H1 (cell line): ENCODE results near the gene SOAT2. TPM values are rescaled to one million over a fixed set of nuclear protein-coding genes. Genes with fewer than 3 reads are reported as not detected.

ENCODE experiments used
- CTCF ChIA-PET: fragments of 300-600 bp; sonication (Branson Sonifier 250); formaldehyde crosslinking; loops from one replicate; lab custom pipeline; 2021; ENCODE audit not compliant: partially characterized antibody; lab: Charles Lee
- POLR2A ChIA-PET: fragments of 300-600 bp; sonication (Branson Sonifier 250); formaldehyde crosslinking; loops from one replicate; lab custom pipeline; 2021; ENCODE audit warnings: inconsistent platforms; ENCODE audit not compliant: partially characterized antibody; lab: Charles Lee
- DNase-seq, 2 experiments: peaks; one replicate each; pipeline versions ENCODE4 v3.0.0 to v3.0.0-alpha.2; 2010 to 2022; ENCODE audit warnings: low spot score in 2 of 2, low read depth in 1 of 2, mixed read lengths in 1 of 2
- FAIRE-seq: peaks from 2 replicates; lab custom pipeline; 2011; peaks lifted over from hg19 to GRCh38; lab: Jason Lieb, UNC
- H2AFZ ChIP-seq: 2 replicates; pipeline ENCODE4 v1.8.1; 2012; ENCODE audit warnings: low read length, inconsistent platforms
- H2AK5ac ChIP-seq: 2 replicates; pipeline ENCODE4 v1.6.1; 2013; ENCODE audit warnings: low read depth, low read length
- H2BK120ac ChIP-seq: replicated peaks from 2 replicates; pipeline ENCODE3; 2013; ENCODE audit warnings: low read depth, low read length, inconsistent platforms
- H2BK12ac ChIP-seq: 2 replicates; pipeline ENCODE4 v1.6.1; 2013; ENCODE audit warnings: low read depth, low read length
- H2BK15ac ChIP-seq: 2 replicates; pipeline ENCODE4 v1.6.1; 2013; ENCODE audit warnings: low read length
- H2BK20ac ChIP-seq: 2 replicates; pipeline ENCODE4 v1.6.1; 2013; ENCODE audit warnings: low read length
- H2BK5ac ChIP-seq: 2 replicates; pipeline ENCODE4 v1.6.1; 2013; ENCODE audit warnings: low read depth, low read length
- H3K14ac ChIP-seq: 2 replicates; pipeline ENCODE4 v1.6.1; 2013; ENCODE audit warnings: inconsistent platforms; ENCODE audit not compliant: insufficient read length
- H3K18ac ChIP-seq: 2 replicates; pipeline ENCODE4 v1.6.1; 2013; ENCODE audit warnings: low read length; ENCODE audit errors: extremely low read depth
- H3K23ac ChIP-seq: 2 replicates; pipeline ENCODE4 v1.6.1; 2013; ENCODE audit warnings: inconsistent platforms; ENCODE audit not compliant: insufficient read length
- H3K23me2 ChIP-seq: 2 replicates; pipeline ENCODE4 v1.6.1; 2013; ENCODE audit warnings: low read depth, low read length
- H3K27ac ChIP-seq: 2 replicates; pipeline ENCODE4 v1.6.1; 2011; ENCODE audit warnings: low read depth, low read length, inconsistent platforms
- H3K27me3 ChIP-seq, 4 experiments: replicated peaks in 1 of 4; 1 replicate in 1 of 4; 2 replicates in 3 of 4; pipeline versions ENCODE4 v1.6.1 to v1.8.1; 2011 to 2013; ENCODE audit warnings: low read length in 3 of 4, mild to moderate bottlenecking in 3 of 4, inconsistent platforms in 2 of 4, mixed read lengths in 2 of 4, moderate library complexity in 1 of 4; ENCODE audit not compliant: control insufficient read depth in 3 of 4, insufficient read depth in 3 of 4; ENCODE audit errors: extremely low read depth in 1 of 4
- H3K36me3 ChIP-seq, 4 experiments: 2 replicates each; pipeline versions ENCODE4 v1.6.1 to v1.8.1; 2011 to 2013; ENCODE audit warnings: mild to moderate bottlenecking in 4 of 4, low read length in 3 of 4, moderate library complexity in 2 of 4, control low read depth in 1 of 4, inconsistent platforms in 1 of 4; ENCODE audit not compliant: insufficient read depth in 4 of 4, control insufficient read depth in 2 of 4
- H3K4ac ChIP-seq: replicated peaks from 2 replicates; pipeline ENCODE3; 2013; ENCODE audit warnings: low read length, low read depth, mixed read lengths, inconsistent platforms; ENCODE audit not compliant: insufficient read length
- H3K4me1 ChIP-seq, 4 experiments: replicated peaks in 1 of 4; 1 replicate in 1 of 4; 2 replicates in 3 of 4; pipeline versions ENCODE4 v1.6.1 to v1.8.1; 2011 to 2013; ENCODE audit warnings: low read length in 3 of 4, inconsistent platforms in 2 of 4, mixed read lengths in 1 of 4; ENCODE audit not compliant: insufficient read depth in 4 of 4, control insufficient read depth in 3 of 4
- H3K4me2 ChIP-seq, 2 experiments: 2 replicates each; pipeline versions ENCODE4 v1.6.1 to v1.8.1; 2011 to 2013; ENCODE audit warnings: low read depth in 2 of 2, low read length in 2 of 2, control low read depth in 1 of 2, inconsistent platforms in 1 of 2, mild to moderate bottlenecking in 1 of 2; ENCODE audit not compliant: insufficient read depth in 1 of 2
- H3K4me3 ChIP-seq, 4 experiments: fragments of 200-600, 300-600 bp in 1 of 4; sonication (generic), shearing (Covaris generic), sonication (Bioruptor Twin) in 1 of 4; 2 replicates each; pipeline versions ENCODE4 v1.5.1 to v1.8.1; 2011 to 2016; ENCODE audit warnings: low read length in 4 of 4, low read depth in 3 of 4, control low read depth in 2 of 4, inconsistent platforms in 2 of 4, mild to moderate bottlenecking in 2 of 4, mixed read lengths in 1 of 4, moderate library complexity in 1 of 4; ENCODE audit not compliant: insufficient read depth in 2 of 4; ENCODE audit errors: extremely low read depth in 1 of 4
- H3K56ac ChIP-seq: replicated peaks from 2 replicates; pipeline ENCODE3; 2013; ENCODE audit warnings: low read depth, mild to moderate bottlenecking, mixed read lengths, low read length, inconsistent platforms; ENCODE audit not compliant: insufficient read length
- H3K79me1 ChIP-seq: 2 replicates; pipeline ENCODE4 v1.6.1; 2013; ENCODE audit warnings: low read depth, low read length, control low read depth
- H3K79me2 ChIP-seq, 2 experiments: 2 replicates each; pipeline versions ENCODE4 v1.6.1 to v1.8.1; 2012 to 2013; ENCODE audit warnings: low read length in 2 of 2, mild to moderate bottlenecking in 2 of 2, inconsistent platforms in 1 of 2; ENCODE audit not compliant: insufficient read depth in 2 of 2, control insufficient read depth in 1 of 2
- H3K9ac ChIP-seq, 4 experiments: replicated peaks in 1 of 4; 1 replicate in 1 of 4; 2 replicates in 3 of 4; pipeline versions ENCODE4 v1.6.1 to v1.8.1; 2011 to 2013; ENCODE audit warnings: low read depth in 3 of 4, low read length in 3 of 4, control low read depth in 2 of 4, mild to moderate bottlenecking in 2 of 4, moderate library complexity in 2 of 4, inconsistent platforms in 1 of 4; ENCODE audit errors: extremely low read depth in 1 of 4
- H3K9me3 ChIP-seq, 2 experiments: 2 replicates each; pipeline versions ENCODE4 v1.6.1 to v1.8.1; 2012 to 2013; ENCODE audit warnings: mild to moderate bottlenecking in 2 of 2, moderate library complexity in 2 of 2, control low read depth in 1 of 2, inconsistent platforms in 1 of 2, low read depth in 1 of 2, low read length in 1 of 2, mixed read lengths in 1 of 2; ENCODE audit not compliant: insufficient read depth in 2 of 2
- H4K20me1 ChIP-seq, 2 experiments: replicated peaks in 1 of 2; 2 replicates each; pipeline versions ENCODE3 to v1.8.1; 2011 to 2013; ENCODE audit warnings: inconsistent platforms in 2 of 2, low read length in 2 of 2, mild to moderate bottlenecking in 1 of 2; ENCODE audit not compliant: insufficient read depth in 2 of 2, control insufficient read depth in 1 of 2
- H4K5ac ChIP-seq: 2 replicates; pipeline ENCODE4 v1.6.1; 2013; ENCODE audit warnings: low read length, low read depth, mixed read lengths, inconsistent platforms; ENCODE audit not compliant: insufficient read length
- H4K8ac ChIP-seq: 2 replicates; pipeline ENCODE4 v1.8.0; 2013; ENCODE audit warnings: mild to moderate bottlenecking, moderate library complexity, low read length, inconsistent platforms; ENCODE audit not compliant: insufficient read depth; ENCODE audit errors: extremely low read depth
- H4K91ac ChIP-seq: replicated peaks from 2 replicates; pipeline ENCODE3; 2013; ENCODE audit warnings: low read length, mixed read lengths, inconsistent platforms; ENCODE audit not compliant: insufficient read length
- SP2 ChIP-seq: IDR thresholded peaks from 2 replicates; pipeline ENCODE4 v1.6.1; 2012; ENCODE audit warnings: mild to moderate bottlenecking, low read length, inconsistent platforms
- TAF7 ChIP-seq: optimal IDR thresholded peaks from 2 replicates; pipeline ENCODE3; 2011; ENCODE audit warnings: low read depth, mild to moderate bottlenecking, inconsistent platforms, low read length, moderate library complexity, borderline replicate concordance
- WGBS, 2 experiments: shearing (Covaris generic) in 1 of 2; methylation state at CpG; one replicate each; pipeline versions ENCODE4 v1.1.6 to v1.1.7; 2013 to 2015; ENCODE audit warnings: low lambda C conversion rate in 2 of 2, mixed read lengths in 2 of 2, inconsistent platforms in 1 of 2, low coverage in 1 of 2, missing lambda C conversion rate in 1 of 2; ENCODE audit not compliant: insufficient replicate concordance in 2 of 2, insufficient coverage in 1 of 2, insufficient read length in 1 of 2; ENCODE audit errors: extremely low coverage in 1 of 2, missing lambda C conversion rate in 1 of 2; 5-methylcytosine and 5-hydroxymethylcytosine counted together
- polyA plus RNA-seq, 7 experiments: library from polyadenylated mRNA; depleted of rRNA in 3 of 7; stranded (reverse) in 5 of 7; unstranded in 2 of 7; fragments of >200 nt in 5 of 7; fragments of 200-250 nt in 2 of 7; gene quantifications; 1 replicate in 5 of 7; 2 replicates in 1 of 7; 4 replicates in 1 of 7; pipeline versions ENCODE4 v1.2.1 to v1.2.3, GENCODE V29; 2011 to 2013; ENCODE audit warnings: missing spikeins in 2 of 7, mixed read lengths in 2 of 7
- total RNA-seq: library from RNA; stranded (reverse); fragmentation: NEBNext Ultra II Directional; extraction: Animal tissue kit (Norgen Biotek cat#: 25700); gene quantifications from 2 replicates; pipeline ENCODE4 v1.2.1, GENCODE V29; 2021

Gene SOAT2
- total and polyA plus RNA-seq, 2 of the 8 experiments (the other 6 are each of a cell fraction or from before 2014, with no cell fraction given): 0.08 TPM; not detected in 1

GRCh38 chr12:53172352-53172751 lies 69.1 kb downstream of the SOAT2 start:
- no peak overlapping the region for H2AK5ac ChIP-seq
- H3K23me2 ChIP-seq: no peaks in the 10 kb centered on the region
- no peaks in the 10 kb centered on the region for H3K79me1 ChIP-seq
- ChIA-PET POLR2A (interaction anchor here (0.6 to 2.5 kb wide), 4 partner anchors 9 to 95 kb away, joined by 3 to 8 read pairs (median 4); partner anchors contain the start of genes CSAD, ESPL1 and ZNF740), CTCF (interaction anchor here (0.9 to 6.2 kb wide), 11 partner anchors 12 to 116 kb away, joined by 3 to 80 read pairs (median 4); partner anchors contain the start of gene ESPL1)
- H2BK15ac ChIP-seq: no peak overlapping the region
- H3K4me3 ChIP-seq: no peak overlapping the region
- H4K20me1 ChIP-seq: peaks cover 4 to 10% of the 10 kb centered on the region in 2 experiments
- no peak overlapping the region for H2BK5ac ChIP-seq
- no peak overlapping the region for H3K18ac ChIP-seq
- no peak overlapping the region for H3K23ac ChIP-seq
- no peak for FAIRE-seq
- H3K27ac ChIP-seq: no peak overlapping the region
- no peak for TF ChIP-seq TAF7
- no peak for TF ChIP-seq SP2
- peaks cover 1 to 5% (median 4%) of the 10 kb centered on the region in 4 experiments; a peak in 4 of 7 replicates for H3K4me1 ChIP-seq
- no peak overlapping the region for H4K91ac ChIP-seq
- H2BK12ac ChIP-seq: no peak overlapping the region
- no peak overlapping the region for H3K4me2 ChIP-seq
- no peak overlapping the region for H4K5ac ChIP-seq
- no peak overlapping the region for H2BK20ac ChIP-seq
- no peak for DNase-seq
- no peak overlapping the region for H3K4ac ChIP-seq
- H3K9me3 ChIP-seq: no peaks in the 10 kb centered on the region
- H3K14ac ChIP-seq: no peak overlapping the region
- WGBS, 2 experiments: 90% methylated on average over 11 of the region's 11 CpGs; no CpG with 5 or more reads in 1 of the 2 experiments
- H3K27me3 ChIP-seq: peaks cover 14 to 56% (median 44%) of the 10 kb centered on the region in 4 experiments
- no peak overlapping the region for H3K9ac ChIP-seq
- H2BK120ac ChIP-seq: no peak overlapping the region
- H3K56ac ChIP-seq: no peak overlapping the region
- H3K79me2 ChIP-seq: no peaks in the 10 kb centered on the region
- H2AFZ ChIP-seq: no peak overlapping the region
- H4K8ac ChIP-seq: no peak overlapping the region
- H3K36me3 ChIP-seq: no peaks in the 10 kb centered on the region
